SH-SY5Y (cell line): Measurements from ENCODE around the gene HTR4.

Source experiments
- GATA2 ChIP-seq: IDR thresholded peaks from 2 replicates; pipeline ENCODE4 v1.6.1; 2011; ENCODE audit warnings: mild to moderate bottlenecking, low read depth, low read length
- GATA3 ChIP-seq: IDR thresholded peaks from 2 replicates; pipeline ENCODE4 v1.6.1; 2011; ENCODE audit warnings: low read depth, mild to moderate bottlenecking, low read length, moderate library complexity

GRCh38 chr5:148469501-148469935, 184.8 kb downstream of the HTR4 start:
- TF ChIP-seq GATA2 = no peak
- no peak for TF ChIP-seq GATA3
